B cell (primary cell): ENCODE measurements around the gene ESR1. TPM values are rescaled to one million over a fixed set of nuclear protein-coding genes. Genes with fewer than 3 reads are reported as not detected.

ENCODE experiments used
- ATAC-seq: fragments of 200-7000 bp; cut with Tn5 transposase; one replicate; pipeline ENCODE4 v1.10.0; 2021; ENCODE audit warnings: low read depth, mild to moderate bottlenecking, moderate number of reproducible peaks, moderate library complexity
- CTCF ChIA-PET: fragments of 350-600 bp; sonication (Branson Sonifier 250); formaldehyde crosslinking; loops from one replicate; lab custom pipeline; 2021; ENCODE audit warnings: antibody characterized with exemption, inconsistent platforms; lab: Charles Lee
- POLR2A ChIA-PET: fragments of 350-600 bp; sonication (Branson Sonifier 250); formaldehyde crosslinking; loops from one replicate; lab custom pipeline; 2021; ENCODE audit warnings: antibody characterized with exemption; lab: Charles Lee
- DNase-seq: peaks from one replicate; pipeline ENCODE4 v3.0.0; 2013
- H2AFZ ChIP-seq: 2 replicates; pipeline ENCODE4 v1.6.1; 2012; ENCODE audit warnings: mild to moderate bottlenecking, low read depth, low read length; ENCODE audit not compliant: insufficient read depth, poor library complexity, severe bottlenecking
- H3K27ac ChIP-seq, 2 donors: 1 replicate in 1 of 2; 2 replicates in 1 of 2; pipeline ENCODE4 v1.5.1; 2012 to 2013; ENCODE audit warnings: low read length in 2 of 2, mild to moderate bottlenecking in 2 of 2, moderate library complexity in 1 of 2
- H3K27me3 ChIP-seq, 4 experiments: fragments of 200-600 bp in 1 of 4; sonication (generic) in 1 of 4; replicated peaks in 1 of 4; 1 replicate in 2 of 4; 2 replicates in 2 of 4; pipeline versions ENCODE4 v1.6.1 to v1.7.0; 2013 to 2016; ENCODE audit warnings: low read length in 3 of 4, mild to moderate bottlenecking in 2 of 4, mixed read lengths in 1 of 4, moderate library complexity in 1 of 4; ENCODE audit not compliant: insufficient read depth in 4 of 4, control insufficient read depth in 3 of 4; ENCODE audit errors: control extremely low read depth in 1 of 4
- H3K36me3 ChIP-seq, 2 experiments: replicated peaks in 1 of 2; 1 replicate in 1 of 2; 2 replicates in 1 of 2; pipeline versions ENCODE4 v1.6.1 to v1.7.1; 2013; ENCODE audit warnings: low read length in 1 of 2; ENCODE audit not compliant: insufficient read depth in 2 of 2, control insufficient read depth in 1 of 2; ENCODE audit errors: control extremely low read depth in 1 of 2, extremely low read depth in 1 of 2
- H3K4me1 ChIP-seq, 2 donors: fragments of 200-600 bp in 1 of 2; sonication (generic) in 1 of 2; 1 replicate in 1 of 2; 2 replicates in 1 of 2; pipeline versions ENCODE4 v1.5.1 to v1.6.1; 2013 to 2017; ENCODE audit warnings: low read length in 2 of 2; ENCODE audit not compliant: control insufficient read depth in 2 of 2, insufficient read depth in 2 of 2
- H3K4me2 ChIP-seq: replicated peaks from 2 replicates; pipeline ENCODE3; 2012; ENCODE audit warnings: mild to moderate bottlenecking, low read depth, low read length; ENCODE audit not compliant: poor library complexity, severe bottlenecking
- H3K4me3 ChIP-seq, 5 experiments: fragments of 200-600 bp in 1 of 5; sonication (generic) in 1 of 5; 1 replicate in 3 of 5; 2 replicates in 2 of 5; pipeline versions ENCODE4 v1.5.1 to v1.7.0; 2011 to 2016; ENCODE audit warnings: low read length in 4 of 5, mild to moderate bottlenecking in 4 of 5, low read depth in 2 of 5, control low read depth in 1 of 5, moderate library complexity in 1 of 5; ENCODE audit not compliant: insufficient read depth in 1 of 5; ENCODE audit errors: control extremely low read depth in 1 of 5, extremely low read depth in 1 of 5
- H3K79me2 ChIP-seq: fragments of 200-600 bp; sonication (generic); one replicate; pipeline ENCODE4 v1.6.0; 2016; ENCODE audit warnings: low read length; ENCODE audit not compliant: control insufficient read depth, insufficient read depth
- H3K9ac ChIP-seq: fragments of 200-600 bp; sonication (generic); 2 replicates; pipeline ENCODE4 v1.6.1; 2017; ENCODE audit warnings: mild to moderate bottlenecking, low read length, moderate library complexity
- H3K9me3 ChIP-seq, 3 donors: one replicate each; pipeline versions ENCODE4 v1.6.1 to v1.7.1; 2013; ENCODE audit warnings: low read length in 2 of 3; ENCODE audit not compliant: control insufficient read depth in 2 of 3, insufficient read depth in 1 of 3; ENCODE audit errors: control extremely low read depth in 1 of 3
- H4K20me1 ChIP-seq: 2 replicates; pipeline ENCODE4 v1.6.0; 2012; ENCODE audit warnings: mild to moderate bottlenecking, low read length; ENCODE audit not compliant: insufficient read depth, control insufficient read depth, poor library complexity, severe bottlenecking
- H3K27ac Mint-ChIP-seq: one replicate; pipeline ENCODE4 v1.8.0; 2021; ENCODE audit warnings: mixed read lengths
- H3K27me3 Mint-ChIP-seq: one replicate; pipeline ENCODE4 v1.8.0; 2021; ENCODE audit warnings: mixed read lengths
- H3K4me1 Mint-ChIP-seq: one replicate; pipeline ENCODE4 v1.8.0; 2021; ENCODE audit warnings: mixed read lengths
- H3K4me3 Mint-ChIP-seq: one replicate; pipeline ENCODE4 v1.8.0; 2021; ENCODE audit warnings: mixed read lengths
- H3K9me3 Mint-ChIP-seq: one replicate; pipeline ENCODE4 v1.8.0; 2022; ENCODE audit warnings: mixed read lengths; ENCODE audit not compliant: insufficient read depth
- EZH2 ChIP-seq: IDR thresholded peaks from 2 replicates; pipeline ENCODE4 v1.6.1; 2012; ENCODE audit warnings: borderline replicate concordance, low read depth, mild to moderate bottlenecking, moderate library complexity, low read length; ENCODE audit not compliant: insufficient read depth, poor library complexity, severe bottlenecking
- WGBS: methylation state at CpG from one replicate; pipeline ENCODE4 v1.1.5; 2013; ENCODE audit warnings: missing lambda C conversion rate; ENCODE audit not compliant: insufficient coverage; 5-methylcytosine and 5-hydroxymethylcytosine counted together
- intact Hi-C: fragments of 100-400 bp; cut with micrococcal nuclease; formaldehyde crosslinking; loops from one replicate; pipeline ENCODE4 v1.10.0; 2022
- polyA plus RNA-seq: library from polyadenylated mRNA; depleted of rRNA; stranded (reverse); fragments of >200 nt; gene quantifications from 2 replicates; pipeline ENCODE4 v1.2.3, GENCODE V29; 2012
- total RNA-seq, 2 donors: library from RNA; stranded (reverse); fragments of 120-200 nt in 1 of 2; gene quantifications; 1 replicate in 1 of 2; 2 replicates in 1 of 2; pipeline versions ENCODE4 v1.2.3 to v1.2.4, GENCODE V29; 2013 to 2022
- TF ChIP-seq, protein P1 (sequence below): fragments of 200-600 bp; IDR thresholded peaks from one replicate; pipeline ENCODE4 v1.8.0; 2022; ENCODE audit warnings: antibody characterized with exemption, mild to moderate bottlenecking

ESR1 gene
- total and polyA plus RNA-seq, 2 donors (not counting 1 experiment from before 2014, with no cell fraction given): 0.46 to 5.9 TPM

DNA sequence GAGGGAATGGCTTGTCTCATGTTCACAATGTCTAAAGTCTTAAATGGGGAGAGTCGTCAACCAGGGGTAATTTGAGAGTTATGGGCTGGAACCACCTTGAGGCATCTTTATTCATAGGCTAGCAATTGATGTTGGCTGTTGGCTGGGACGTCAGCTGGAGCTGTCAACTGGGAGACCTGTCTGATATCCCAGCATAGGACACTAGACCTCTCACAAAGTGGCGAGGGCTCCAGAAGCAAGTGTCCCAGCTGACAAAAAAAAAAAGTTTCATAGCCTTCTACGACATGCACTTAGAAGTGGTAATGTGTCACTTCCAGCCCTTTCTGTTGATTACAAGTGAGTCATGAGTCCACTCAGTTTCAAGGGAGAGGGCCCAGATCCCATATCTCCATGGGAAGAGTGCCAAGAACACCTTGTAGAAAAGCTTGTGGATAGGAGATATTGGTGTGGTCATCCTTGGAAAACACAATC, 278.0 kb downstream of the ESR1 start:
- H3K27me3 Mint-ChIP-seq: no peaks in the 10 kb centered on the region
- H3K4me1 Mint-ChIP-seq: no peaks in the 10 kb centered on the region
- intact Hi-C loops: no loop called here
- Histone ChIP-seq H3K9ac (no peak overlapping the region), H3K4me3 (no peak overlapping the region), H3K36me3 (no peaks in the 10 kb centered on the region), H3K79me2 (no peaks in the 10 kb centered on the region), H3K27me3 (no peaks in the 10 kb centered on the region), H3K9me3 (no peaks in the 10 kb centered on the region), H4K20me1 (no peaks in the 10 kb centered on the region), H3K4me1 (no peaks in the 10 kb centered on the region), H3K4me2 (no peak overlapping the region), H2AFZ (no peak overlapping the region), H3K27ac (no peak overlapping the region)
- H3K4me3 Mint-ChIP-seq: no peak overlapping the region
- no peaks in the 10 kb centered on the region for H3K9me3 Mint-ChIP-seq
- POLR2A ChIA-PET: no interaction called here
- DNase-seq (no peak), ATAC-seq (no peak)
- WGBS: 89% methylated on average over 4 of the region's 4 CpGs
- no peak overlapping the region for H3K27ac Mint-ChIP-seq
- TF ChIP-seq, protein P1, sequence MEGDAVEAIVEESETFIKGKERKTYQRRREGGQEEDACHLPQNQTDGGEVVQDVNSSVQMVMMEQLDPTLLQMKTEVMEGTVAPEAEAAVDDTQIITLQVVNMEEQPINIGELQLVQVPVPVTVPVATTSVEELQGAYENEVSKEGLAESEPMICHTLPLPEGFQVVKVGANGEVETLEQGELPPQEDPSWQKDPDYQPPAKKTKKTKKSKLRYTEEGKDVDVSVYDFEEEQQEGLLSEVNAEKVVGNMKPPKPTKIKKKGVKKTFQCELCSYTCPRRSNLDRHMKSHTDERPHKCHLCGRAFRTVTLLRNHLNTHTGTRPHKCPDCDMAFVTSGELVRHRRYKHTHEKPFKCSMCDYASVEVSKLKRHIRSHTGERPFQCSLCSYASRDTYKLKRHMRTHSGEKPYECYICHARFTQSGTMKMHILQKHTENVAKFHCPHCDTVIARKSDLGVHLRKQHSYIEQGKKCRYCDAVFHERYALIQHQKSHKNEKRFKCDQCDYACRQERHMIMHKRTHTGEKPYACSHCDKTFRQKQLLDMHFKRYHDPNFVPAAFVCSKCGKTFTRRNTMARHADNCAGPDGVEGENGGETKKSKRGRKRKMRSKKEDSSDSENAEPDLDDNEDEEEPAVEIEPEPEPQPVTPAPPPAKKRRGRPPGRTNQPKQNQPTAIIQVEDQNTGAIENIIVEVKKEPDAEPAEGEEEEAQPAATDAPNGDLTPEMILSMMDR: no peak
- TF ChIP-seq EZH2: no peak
- CTCF ChIA-PET: no interaction called here

DNA sequence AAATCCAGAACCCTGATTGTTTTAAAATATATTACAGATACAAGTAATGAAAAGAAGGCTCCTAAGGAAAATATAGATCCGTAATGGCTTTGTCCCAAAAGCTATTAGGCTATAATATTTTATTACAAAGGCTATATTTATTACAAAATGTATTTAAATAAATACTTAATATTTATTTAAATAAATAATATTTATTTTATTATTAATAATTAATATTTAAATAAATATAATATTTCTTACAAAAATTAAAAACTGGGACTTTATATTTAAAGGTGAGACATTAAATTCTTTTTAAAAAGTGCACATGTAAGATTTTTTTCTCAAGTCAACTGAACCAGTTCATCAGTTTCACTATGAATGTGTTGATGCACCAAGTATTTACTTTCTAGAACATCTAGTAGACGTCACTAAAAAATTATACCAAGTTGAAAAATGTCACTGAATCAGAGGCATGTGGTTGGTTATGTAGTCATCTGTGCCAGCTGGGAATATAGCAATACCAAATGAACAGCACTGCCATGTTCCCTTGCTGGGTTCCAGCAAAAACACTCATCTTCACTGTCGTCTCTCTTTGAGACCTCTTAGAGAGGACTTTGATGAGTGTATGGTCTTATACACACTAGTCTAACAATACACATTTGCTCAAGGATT, 278.9 kb downstream of the ESR1 start:
- H3K79me2 ChIP-seq: no peaks in the 10 kb centered on the region
- no peaks in the 10 kb centered on the region for H3K27me3 Mint-ChIP-seq
- H3K4me2 ChIP-seq: no peak overlapping the region
- H3K4me1 ChIP-seq: no peaks in the 10 kb centered on the region
- no peak for TF ChIP-seq EZH2
- TF ChIP-seq, protein P1: no peak
- no peaks in the 10 kb centered on the region for H3K36me3 ChIP-seq
- CTCF ChIA-PET: no interaction called here
- DNase-seq (no peak), ATAC-seq (no peak)
- no peak overlapping the region for H3K9ac ChIP-seq
- H3K4me1 Mint-ChIP-seq: no peaks in the 10 kb centered on the region
- no peaks in the 10 kb centered on the region for H3K9me3 Mint-ChIP-seq
- no peak overlapping the region for H3K27ac ChIP-seq
- H3K9me3 ChIP-seq: no peaks in the 10 kb centered on the region
- H3K4me3 ChIP-seq: no peak overlapping the region
- H2AFZ ChIP-seq: no peak overlapping the region
- no peaks in the 10 kb centered on the region for H4K20me1 ChIP-seq
- H3K27me3 ChIP-seq: no peaks in the 10 kb centered on the region
- WGBS: no CpG with 5 or more reads among the region's 3 CpGs
- H3K27ac Mint-ChIP-seq: no peak overlapping the region
- POLR2A ChIA-PET: no interaction called here
- no peak overlapping the region for H3K4me3 Mint-ChIP-seq
- intact Hi-C loops: no loop called here
